Right ventricle myocardium superior (tissue), 1 donor: ENCODE data around the gene SCAMP5. TPM values are rescaled to one million over a fixed set of nuclear protein-coding genes. Genes with fewer than 3 reads are reported as not detected.

Experiments
- ATAC-seq: fragments of 200-7000 bp; cut with Tn5 transposase; one replicate; pipeline ENCODE4 v1.9.1; 2020; ENCODE audit warnings: mild to moderate bottlenecking; ENCODE audit not compliant: poor library complexity
- DNase-seq: peaks from one replicate; pipeline ENCODE4 v3.0.0-alpha.2; 2020
- intact Hi-C: fragments of 100-400 bp; cut with DNase I; formaldehyde crosslinking; loops from one replicate; pipeline ENCODE4 v1.11.2; 2022
- total RNA-seq: library from RNA; stranded (reverse); fragmentation: NEBNext Ultra II Directional; extraction: Animal tissue kit (Norgen Biotek cat#: 25700); gene quantifications from one replicate; pipeline ENCODE4 v1.2.1, GENCODE V29; 2021
- donor health status: DM: no; HTN: yes; CAD: no; lungs with severe emphysema.

Gene SCAMP5
- total RNA-seq, 1 donor from 2014 or later = 1.2 TPM

GRCh38 chr15:74963213-74963612 lies 32.1 kb upstream of the SCAMP5 start:
- DNase-seq = no peak

GRCh38 chr15:74964794-74965193 lies 30.6 kb upstream of the SCAMP5 start:
- DNase-seq (no peak), ATAC-seq (peak; percentile 15)
- intact Hi-C loops = no loop called here

More at GRCh38 chr15:74963213-74963612, 32.1 kb upstream of the SCAMP5 start:
- intact Hi-C loops = no loop called here
- no peak for ATAC-seq

- intact Hi-C loops = no loop called here
- ATAC-seq (no peak), DNase-seq (no peak)
Observed at GRCh38 chr15:74967670-74968069, 27.7 kb upstream of the SCAMP5 start.

GRCh38 chr15:74976159-74976558 lies 19.2 kb upstream of the SCAMP5 start:
- intact Hi-C loops = no loop called here
- no peak for DNase-seq

GRCh38 chr15:74977599-74977998 lies 17.8 kb upstream of the SCAMP5 start:
- ATAC-seq (no peak), DNase-seq (no peak)
- intact Hi-C loops = no loop called here

More at GRCh38 chr15:74976159-74976558, 19.2 kb upstream of the SCAMP5 start:
- ATAC-seq = no peak

- no peak for ATAC-seq
- DNase-seq = no peak
Observed at GRCh38 chr15:74978077-74978476, 17.3 kb upstream of the SCAMP5 start.

GRCh38 chr15:74978503-74978902 lies 16.9 kb upstream of the SCAMP5 start:
- DNase-seq = no peak
- ATAC-seq = no peak
- intact Hi-C loops = no loop called here

More at GRCh38 chr15:74978077-74978476, 17.3 kb upstream of the SCAMP5 start:
- intact Hi-C loops = no loop called here

- intact Hi-C loops = no loop called here
- ATAC-seq (no peak), DNase-seq (no peak)
Observed at GRCh38 chr15:74982183-74982582, 13.2 kb upstream of the SCAMP5 start.

GRCh38 chr15:74983725-74984231 lies 11.6 kb upstream of the SCAMP5 start:
- intact Hi-C loops = no loop called here
- DNase-seq (no peak), ATAC-seq (no peak)

- DNase-seq (no peak), ATAC-seq (no peak)
- intact Hi-C loops = no loop called here
Observed at GRCh38 chr15:74988007-74988800, 7.2 kb upstream of the SCAMP5 start.

GRCh38 chr15:74989527-74989926 lies 5.8 kb upstream of the SCAMP5 start:
- no peak for DNase-seq
- intact Hi-C loops = no loop called here
- ATAC-seq = no peak

GRCh38 chr15:74992619-74993018 lies 2.7 kb upstream of the SCAMP5 start:
- intact Hi-C loops = no loop called here

GRCh38 chr15:74994236-74994635 lies 1.1 kb upstream of the SCAMP5 start:
- ATAC-seq (no peak), DNase-seq (no peak)

More at GRCh38 chr15:74992619-74993018, 2.7 kb upstream of the SCAMP5 start:
- ATAC-seq (no peak), DNase-seq (no peak)

GRCh38 chr15:74994685-74995084 lies 678 bp upstream of the SCAMP5 start:
- no peak for DNase-seq
- intact Hi-C loops = no loop called here
- ATAC-seq = no peak

More at GRCh38 chr15:74994236-74994635, 1.1 kb upstream of the SCAMP5 start:
- intact Hi-C loops = no loop called here

- DNase-seq (no peak), ATAC-seq (no peak)
- intact Hi-C loops = no loop called here
Observed at GRCh38 chr15:74995779-74996765, 709 bp downstream of the SCAMP5 start.

GRCh38 chr15:74997141-74997540 lies 1.8 kb downstream of the SCAMP5 start:
- ATAC-seq (no peak), DNase-seq (no peak)
- intact Hi-C loops = no loop called here

- ATAC-seq (no peak), DNase-seq (no peak)
- intact Hi-C loops = no loop called here
Observed at GRCh38 chr15:74997543-74997942, 2.2 kb downstream of the SCAMP5 start.

- intact Hi-C loops = no loop called here
- DNase-seq (no peak), ATAC-seq (no peak)
Observed at GRCh38 chr15:75001310-75001709, 5.9 kb downstream of the SCAMP5 start.

- intact Hi-C loops = no loop called here
- ATAC-seq (no peak), DNase-seq (no peak)
Observed at GRCh38 chr15:75002398-75002797, 7.0 kb downstream of the SCAMP5 start.
